HG02623 (cell line): ENCODE results near the gene NTMT2.
A peak's percentile ranks its signal among the peaks of the same experiment; 100 is the strongest.

Experiments used
- ATAC-seq: cut with Tn5 transposase; IDR thresholded peaks from one replicate; pipeline ENCODE4 v1.9.1; 2021; ENCODE audit warnings: moderate library complexity; ENCODE audit not compliant: unreplicated experiment

The NTMT2 gene

GRCh38 chr1:170204121-170204520 lies 58.4 kb downstream of the NTMT2 start:
- ATAC-seq = no peak

DNA sequence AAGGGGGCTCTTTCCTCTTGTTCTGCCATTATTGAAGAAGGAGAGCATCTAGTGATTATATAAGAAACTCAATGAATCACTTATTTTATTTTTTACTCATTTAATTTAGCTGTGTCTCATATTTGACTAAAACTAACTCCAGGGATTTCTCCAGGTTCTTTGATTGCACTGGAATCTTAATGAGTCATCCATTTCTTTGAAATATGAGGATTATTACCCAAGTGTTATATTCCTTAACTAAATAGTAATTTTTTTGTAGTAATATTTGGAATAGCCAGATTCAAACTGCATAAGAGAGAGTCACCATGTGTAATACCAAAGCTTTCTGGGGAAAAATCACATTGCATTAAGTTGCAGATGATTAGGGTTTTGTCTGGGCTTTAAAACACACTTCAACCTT lies 59.5 kb downstream of the NTMT2 start:
- ATAC-seq = no peak

- ATAC-seq = no peak
Observed at GRCh38 chr1:170209125-170209524, 63.4 kb downstream of the NTMT2 start.

GRCh38 chr1:170210142-170210541 lies 64.4 kb downstream of the NTMT2 start:
- no peak for ATAC-seq

GRCh38 chr1:170213596-170213995 lies 67.8 kb downstream of the NTMT2 start:
- ATAC-seq = no peak

DNA sequence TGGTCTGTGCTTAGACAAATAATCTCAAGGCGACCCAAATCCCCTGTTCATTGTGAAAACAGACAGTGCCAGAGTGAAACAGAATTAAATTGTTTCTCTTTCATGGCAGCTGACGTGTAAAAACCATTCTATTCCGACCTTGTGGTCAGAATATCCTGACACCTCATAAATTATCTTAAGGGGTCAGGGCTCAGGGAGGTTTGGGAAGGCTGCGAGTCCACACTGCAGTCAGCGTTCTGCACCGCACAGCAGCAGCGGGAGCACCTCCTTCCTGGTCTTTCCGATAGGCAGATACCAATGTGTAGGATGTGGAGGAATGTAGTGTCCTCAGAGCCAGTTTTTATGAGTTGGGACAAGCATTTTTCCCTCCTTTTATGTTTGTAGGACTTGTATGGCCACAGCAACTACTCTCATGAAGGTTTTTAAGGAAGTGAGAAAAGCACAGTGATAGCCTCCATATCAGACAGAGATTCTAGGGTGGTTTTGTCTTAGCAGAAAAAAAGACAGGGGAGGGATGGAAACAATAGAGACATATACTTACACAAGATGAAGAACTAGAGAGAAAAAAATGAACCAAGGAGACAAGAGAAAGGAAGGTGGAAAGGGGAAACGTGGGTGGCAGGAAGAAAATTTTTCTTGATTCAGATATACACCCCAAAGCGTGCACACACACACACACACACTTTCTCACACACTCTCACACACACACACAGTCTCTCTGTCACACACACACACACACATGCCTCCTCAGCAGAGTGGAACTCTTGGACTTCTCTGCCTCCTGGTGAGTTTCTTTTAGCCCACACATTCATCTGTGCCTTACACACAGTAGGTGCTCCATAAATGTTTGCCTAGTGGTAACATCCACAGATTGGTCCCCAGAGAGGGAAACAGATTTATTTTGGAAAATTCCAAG lies 68.6 kb downstream of the NTMT2 start:
- ATAC-seq = peak; percentile 66

DNA sequence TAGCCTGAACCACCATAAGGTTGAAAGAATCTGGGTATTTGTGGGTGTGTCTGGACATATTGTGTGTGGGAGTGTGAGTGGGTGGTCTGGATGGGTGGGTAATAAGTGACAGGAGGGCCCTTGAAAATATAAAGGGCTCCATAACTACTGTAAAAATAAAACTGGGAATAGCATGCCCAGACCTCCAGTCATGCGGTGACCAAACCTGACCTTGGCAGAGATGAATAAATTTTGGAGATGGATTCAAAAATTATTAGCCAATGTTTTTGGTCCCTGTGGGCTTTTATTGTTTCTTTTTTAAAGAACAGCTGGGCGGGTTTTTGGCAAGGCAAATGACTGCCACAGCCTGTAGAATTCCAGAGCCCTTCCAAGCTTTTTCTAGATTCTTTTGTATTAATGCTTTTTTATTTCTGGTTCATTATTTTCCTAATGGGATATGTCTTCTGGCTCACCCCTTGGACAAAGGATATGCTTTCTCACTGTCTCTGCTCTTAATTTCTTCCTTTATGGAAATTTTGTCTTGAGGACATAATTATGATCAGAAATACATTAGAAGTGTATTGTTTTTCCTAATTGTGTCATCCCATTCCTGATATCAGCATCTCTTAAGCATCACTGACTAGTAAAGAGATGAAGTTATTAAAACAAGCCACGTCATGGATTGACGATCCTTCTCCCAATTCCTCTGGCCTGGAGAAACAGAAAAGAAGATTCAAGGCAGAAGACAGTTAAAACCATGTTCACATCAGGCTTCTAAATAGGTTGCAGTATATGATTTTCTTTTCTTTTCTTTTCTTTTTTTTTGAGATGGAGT lies 69.5 kb downstream of the NTMT2 start:
- no peak for ATAC-seq

GRCh38 chr1:170217517-170218256 lies 71.9 kb downstream of the NTMT2 start:
- no peak for ATAC-seq

GRCh38 chr1:170218257-170218650 lies 72.5 kb downstream of the NTMT2 start:
- no peak for ATAC-seq
